Loucy (cell line): Measurements from ENCODE around the gene UBL4A.

Experiments used
- EZH2phosphoT487 ChIP-seq: fragments of 200-600 bp; IDR thresholded peaks from 2 replicates; pipeline ENCODE4 v1.6.1; 2018; ENCODE audit warnings: antibody characterized with exemption, mild to moderate bottlenecking, moderate library complexity, borderline replicate concordance
- TF ChIP-seq, protein P1 (sequence below): fragments of 200-600 bp; sonication (generic); conservative IDR thresholded peaks from 2 replicates; pipeline ENCODE4 v1.5.1; 2014; ENCODE audit warnings: mild to moderate bottlenecking, antibody characterized with exemption, low read length

DNA sequence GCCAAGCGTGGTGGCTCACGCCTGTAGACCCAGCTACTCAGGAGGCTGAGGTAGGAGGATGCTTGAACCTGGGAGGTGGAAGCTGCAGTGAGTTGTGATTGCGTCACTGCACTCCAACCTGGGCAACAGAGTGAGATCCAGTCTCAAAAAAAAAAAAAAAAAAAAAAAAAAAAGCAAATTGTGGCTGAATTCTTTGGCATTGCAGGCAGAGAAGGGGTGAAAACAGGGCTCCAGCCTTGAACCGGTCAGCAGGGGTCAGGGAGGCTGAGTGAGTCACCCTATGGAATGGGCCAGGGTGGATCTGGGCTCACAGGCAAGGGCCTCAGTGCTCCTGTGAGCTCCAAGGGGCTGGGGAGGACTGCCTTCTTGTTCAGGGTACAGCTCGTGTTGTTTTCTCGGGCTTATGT lies 42.8 kb upstream of the UBL4A start:
- TF ChIP-seq, protein P1, sequence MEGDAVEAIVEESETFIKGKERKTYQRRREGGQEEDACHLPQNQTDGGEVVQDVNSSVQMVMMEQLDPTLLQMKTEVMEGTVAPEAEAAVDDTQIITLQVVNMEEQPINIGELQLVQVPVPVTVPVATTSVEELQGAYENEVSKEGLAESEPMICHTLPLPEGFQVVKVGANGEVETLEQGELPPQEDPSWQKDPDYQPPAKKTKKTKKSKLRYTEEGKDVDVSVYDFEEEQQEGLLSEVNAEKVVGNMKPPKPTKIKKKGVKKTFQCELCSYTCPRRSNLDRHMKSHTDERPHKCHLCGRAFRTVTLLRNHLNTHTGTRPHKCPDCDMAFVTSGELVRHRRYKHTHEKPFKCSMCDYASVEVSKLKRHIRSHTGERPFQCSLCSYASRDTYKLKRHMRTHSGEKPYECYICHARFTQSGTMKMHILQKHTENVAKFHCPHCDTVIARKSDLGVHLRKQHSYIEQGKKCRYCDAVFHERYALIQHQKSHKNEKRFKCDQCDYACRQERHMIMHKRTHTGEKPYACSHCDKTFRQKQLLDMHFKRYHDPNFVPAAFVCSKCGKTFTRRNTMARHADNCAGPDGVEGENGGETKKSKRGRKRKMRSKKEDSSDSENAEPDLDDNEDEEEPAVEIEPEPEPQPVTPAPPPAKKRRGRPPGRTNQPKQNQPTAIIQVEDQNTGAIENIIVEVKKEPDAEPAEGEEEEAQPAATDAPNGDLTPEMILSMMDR: no peak
- no peak for TF ChIP-seq EZH2phosphoT487
